Fibroblast of mammary gland (primary cell): ENCODE measurements around the gene CLCN3.

Experiments used
- DNase-seq: peaks from one replicate; pipeline ENCODE4 v3.0.0-alpha.2; 2010; ENCODE audit warnings: low read depth
- H3K4me3 ChIP-seq: 2 replicates; pipeline ENCODE4 v1.5.1; 2011; ENCODE audit warnings: low read depth, mild to moderate bottlenecking, low read length, moderate library complexity; ENCODE audit not compliant: control insufficient read depth
- TF ChIP-seq, protein P1 (sequence below): conservative IDR thresholded peaks from 2 replicates; pipeline ENCODE4 v1.5.1; 2011; ENCODE audit warnings: low read depth, low read length, inconsistent platforms; ENCODE audit not compliant: control insufficient read depth, insufficient read depth

Gene CLCN3

DNA sequence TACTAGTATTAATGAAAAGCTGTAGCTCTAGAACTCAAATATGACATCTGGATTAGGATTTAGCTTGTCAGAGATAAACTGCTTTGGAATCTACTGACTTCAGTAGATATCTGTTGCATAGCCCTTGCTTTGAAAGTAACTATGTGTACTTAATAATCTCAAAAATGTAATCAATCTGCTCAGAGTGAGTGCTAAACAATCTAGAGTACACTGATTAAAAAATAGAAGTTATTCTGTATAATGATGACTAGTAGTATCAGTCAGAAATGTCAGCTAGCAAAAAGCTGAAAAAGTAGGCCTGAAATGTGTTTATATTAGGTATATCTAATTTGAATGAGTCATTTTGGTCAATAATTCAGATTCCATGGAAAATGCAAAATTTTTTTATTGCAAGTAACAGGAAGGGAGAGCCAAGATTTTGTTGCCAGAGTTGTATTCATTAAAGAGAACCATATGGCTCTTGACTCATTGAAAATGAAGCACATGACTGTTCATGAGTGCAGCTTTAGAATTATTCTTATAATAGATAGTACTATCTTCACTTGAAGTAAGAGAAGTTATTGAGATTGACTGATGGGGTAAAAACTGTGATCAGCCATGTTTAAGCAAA is 20.0 kb downstream of the CLCN3 start:
- DNase-seq: peak; percentile 92
- H3K4me3 ChIP-seq: no peak overlapping the region
- TF ChIP-seq, protein P1, sequence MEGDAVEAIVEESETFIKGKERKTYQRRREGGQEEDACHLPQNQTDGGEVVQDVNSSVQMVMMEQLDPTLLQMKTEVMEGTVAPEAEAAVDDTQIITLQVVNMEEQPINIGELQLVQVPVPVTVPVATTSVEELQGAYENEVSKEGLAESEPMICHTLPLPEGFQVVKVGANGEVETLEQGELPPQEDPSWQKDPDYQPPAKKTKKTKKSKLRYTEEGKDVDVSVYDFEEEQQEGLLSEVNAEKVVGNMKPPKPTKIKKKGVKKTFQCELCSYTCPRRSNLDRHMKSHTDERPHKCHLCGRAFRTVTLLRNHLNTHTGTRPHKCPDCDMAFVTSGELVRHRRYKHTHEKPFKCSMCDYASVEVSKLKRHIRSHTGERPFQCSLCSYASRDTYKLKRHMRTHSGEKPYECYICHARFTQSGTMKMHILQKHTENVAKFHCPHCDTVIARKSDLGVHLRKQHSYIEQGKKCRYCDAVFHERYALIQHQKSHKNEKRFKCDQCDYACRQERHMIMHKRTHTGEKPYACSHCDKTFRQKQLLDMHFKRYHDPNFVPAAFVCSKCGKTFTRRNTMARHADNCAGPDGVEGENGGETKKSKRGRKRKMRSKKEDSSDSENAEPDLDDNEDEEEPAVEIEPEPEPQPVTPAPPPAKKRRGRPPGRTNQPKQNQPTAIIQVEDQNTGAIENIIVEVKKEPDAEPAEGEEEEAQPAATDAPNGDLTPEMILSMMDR: no peak

DNA sequence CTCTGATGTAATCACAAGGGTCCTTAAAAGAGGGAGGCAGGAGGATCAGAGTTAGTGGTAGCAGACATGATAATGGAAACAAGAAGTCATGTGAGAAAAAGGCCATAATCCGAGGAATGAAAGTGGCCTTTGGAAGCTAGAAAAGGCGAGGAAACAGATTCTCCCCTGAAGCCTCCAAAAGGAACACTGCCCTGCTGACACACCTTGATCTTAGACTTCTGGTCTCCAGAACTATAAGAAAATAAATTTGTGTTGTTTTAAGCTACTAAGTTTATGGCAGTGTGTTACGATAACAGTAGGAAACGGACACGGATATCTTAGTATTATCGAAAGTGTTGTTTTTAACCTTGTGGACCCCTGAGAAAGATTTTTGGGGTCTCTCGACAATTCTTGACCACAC is 24.4 kb downstream of the CLCN3 start:
- no peak overlapping the region for H3K4me3 ChIP-seq
- no peak for DNase-seq
- TF ChIP-seq, protein P1: no peak

DNA sequence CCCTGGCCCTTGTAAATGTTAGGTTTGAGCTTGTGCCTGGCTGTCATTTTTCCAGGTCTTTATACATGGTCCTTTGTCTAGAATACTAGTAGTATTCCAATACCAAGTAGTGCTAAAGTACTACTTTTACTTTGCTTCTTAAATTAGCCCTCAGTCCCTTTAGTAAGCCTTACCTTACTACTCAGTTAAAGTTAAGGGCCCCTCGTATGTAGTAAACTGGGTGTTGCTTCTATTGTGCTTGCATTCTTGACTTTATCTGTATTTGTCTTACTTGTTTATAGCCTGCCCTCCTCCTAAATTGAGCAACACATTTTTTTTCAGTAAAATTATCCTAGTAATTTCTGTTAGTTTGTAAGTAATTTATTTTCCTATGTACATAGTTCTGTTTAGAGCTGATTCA is 25.2 kb downstream of the CLCN3 start:
- TF ChIP-seq, protein P1: no peak

DNA sequence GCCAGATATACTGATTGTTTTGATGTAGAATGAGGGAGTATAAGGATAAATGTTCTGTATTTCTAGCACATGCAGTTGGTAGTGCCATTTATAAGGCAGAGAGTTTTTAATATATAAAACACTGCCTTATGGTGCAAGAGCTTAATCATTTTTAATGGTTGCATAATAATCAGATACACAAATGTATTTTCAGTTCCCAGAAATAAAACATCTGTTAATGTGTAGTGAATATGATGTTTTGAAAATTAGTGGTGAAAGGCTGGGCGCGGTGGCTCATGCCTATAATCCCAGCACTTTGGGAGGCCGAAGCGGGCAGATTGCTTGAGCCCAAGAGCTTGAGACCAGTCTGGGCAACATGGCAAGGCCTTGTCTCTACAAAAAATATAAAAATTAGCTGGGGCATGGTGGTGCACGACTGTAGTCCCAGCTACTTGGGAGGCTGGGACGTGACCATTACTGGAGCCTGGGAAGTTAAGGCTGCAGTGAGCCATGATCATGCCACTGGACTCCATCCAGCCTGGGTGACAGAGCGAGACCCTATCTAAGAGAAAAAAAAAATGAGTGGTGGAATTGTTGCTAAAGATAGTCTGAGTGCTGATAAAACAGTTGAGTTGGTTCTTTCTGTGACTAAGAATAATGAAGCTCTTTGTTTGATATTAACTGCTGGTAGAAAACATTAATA is 29.3 kb downstream of the CLCN3 start:
- no peak overlapping the region for H3K4me3 ChIP-seq
- DNase-seq: no peak
- TF ChIP-seq, protein P1: no peak

More for the DNA sequence above, 25.2 kb downstream of the CLCN3 start:
- no peak overlapping the region for H3K4me3 ChIP-seq
- no peak for DNase-seq

DNA sequence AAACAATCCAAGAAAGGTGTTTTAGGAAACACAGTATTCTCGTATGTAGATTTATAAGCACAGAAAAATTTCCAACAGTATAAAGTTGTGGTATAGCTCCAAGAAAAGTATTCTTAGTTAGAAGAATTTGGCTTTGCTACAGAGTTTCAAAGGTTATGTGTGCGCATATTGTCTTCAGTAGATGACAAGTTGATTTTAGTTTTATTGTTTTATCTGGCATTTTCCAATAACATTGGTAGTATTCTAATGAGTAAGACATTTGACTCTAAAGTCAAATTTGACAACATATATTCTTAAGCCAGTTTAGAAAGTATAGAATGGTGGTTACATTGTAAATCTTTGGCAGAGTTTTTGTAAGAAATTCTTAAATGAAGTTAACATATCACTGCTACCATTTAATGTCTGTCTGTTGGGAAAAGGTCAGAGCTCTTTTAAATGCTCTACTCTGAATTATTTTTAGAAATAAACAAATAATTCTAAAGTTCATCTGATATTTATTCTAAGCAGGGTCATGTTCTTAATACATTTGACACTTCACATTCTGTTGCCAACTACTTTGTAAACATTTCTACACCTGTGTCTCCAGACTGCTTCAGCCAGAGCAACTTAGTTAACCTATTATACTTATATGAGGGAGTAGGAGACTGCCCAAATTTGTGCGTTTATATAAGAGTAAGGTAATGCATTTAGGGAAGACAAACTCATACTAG is 30.0 kb downstream of the CLCN3 start:
- TF ChIP-seq, protein P1: no peak
- H3K4me3 ChIP-seq: no peak overlapping the region
- DNase-seq: no peak

DNA sequence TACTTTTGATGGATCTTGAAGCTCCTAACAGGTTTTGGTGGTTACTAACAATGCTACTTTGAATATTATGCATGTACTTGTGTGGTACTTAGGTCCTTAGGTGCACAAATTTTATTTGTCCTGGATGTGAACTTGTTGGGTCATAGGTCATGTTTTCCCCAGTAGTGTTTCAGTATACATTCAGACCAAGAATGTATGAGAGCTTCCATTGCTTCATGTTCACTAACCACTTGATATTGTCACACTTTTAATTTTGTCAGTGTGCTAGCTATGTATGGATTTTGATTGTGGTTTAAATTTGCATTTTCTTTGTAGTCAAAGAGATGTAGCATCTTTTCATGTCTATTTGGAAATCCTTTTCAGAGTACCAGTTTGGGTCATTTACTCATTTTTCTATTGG is 32.2 kb downstream of the CLCN3 start:
- DNase-seq: no peak
- TF ChIP-seq, protein P1: no peak
- no peak overlapping the region for H3K4me3 ChIP-seq
